Measurements from ENCODE around the gene FBXO47.
"Not testable (repeated sequence)": the region's sequence is repeated elsewhere in the genome, so short reads cannot be mapped to it uniquely, and the experiment has no call there.

DNA sequence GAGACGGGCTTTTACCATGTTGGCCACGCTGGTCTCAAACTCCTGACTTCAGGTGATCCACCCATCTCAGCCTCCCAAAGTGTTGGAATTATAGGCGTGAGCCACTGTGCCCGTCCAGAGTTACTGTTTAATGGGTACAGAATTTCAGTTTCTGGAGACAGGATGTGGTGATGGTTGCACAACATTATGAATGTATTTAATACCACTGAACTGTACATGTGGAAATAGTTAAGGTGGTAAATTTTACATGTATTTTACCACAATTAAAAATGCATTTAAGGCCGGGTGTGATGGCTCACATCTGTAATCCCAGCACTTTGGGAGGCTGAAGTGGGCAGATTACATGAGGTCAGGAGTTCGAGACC, 9.0 kb upstream of the FBXO47 start:
- TF ChIP-seq, protein P1, sequence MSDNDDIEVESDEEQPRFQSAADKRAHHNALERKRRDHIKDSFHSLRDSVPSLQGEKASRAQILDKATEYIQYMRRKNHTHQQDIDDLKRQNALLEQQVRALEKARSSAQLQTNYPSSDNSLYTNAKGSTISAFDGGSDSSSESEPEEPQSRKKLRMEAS (IDR thresholded peaks at IDR 0.05; ENCODE audit: insufficient read depth, insufficient read length) = not testable (repeated sequence)
- TF ChIP-seq, protein P2, sequence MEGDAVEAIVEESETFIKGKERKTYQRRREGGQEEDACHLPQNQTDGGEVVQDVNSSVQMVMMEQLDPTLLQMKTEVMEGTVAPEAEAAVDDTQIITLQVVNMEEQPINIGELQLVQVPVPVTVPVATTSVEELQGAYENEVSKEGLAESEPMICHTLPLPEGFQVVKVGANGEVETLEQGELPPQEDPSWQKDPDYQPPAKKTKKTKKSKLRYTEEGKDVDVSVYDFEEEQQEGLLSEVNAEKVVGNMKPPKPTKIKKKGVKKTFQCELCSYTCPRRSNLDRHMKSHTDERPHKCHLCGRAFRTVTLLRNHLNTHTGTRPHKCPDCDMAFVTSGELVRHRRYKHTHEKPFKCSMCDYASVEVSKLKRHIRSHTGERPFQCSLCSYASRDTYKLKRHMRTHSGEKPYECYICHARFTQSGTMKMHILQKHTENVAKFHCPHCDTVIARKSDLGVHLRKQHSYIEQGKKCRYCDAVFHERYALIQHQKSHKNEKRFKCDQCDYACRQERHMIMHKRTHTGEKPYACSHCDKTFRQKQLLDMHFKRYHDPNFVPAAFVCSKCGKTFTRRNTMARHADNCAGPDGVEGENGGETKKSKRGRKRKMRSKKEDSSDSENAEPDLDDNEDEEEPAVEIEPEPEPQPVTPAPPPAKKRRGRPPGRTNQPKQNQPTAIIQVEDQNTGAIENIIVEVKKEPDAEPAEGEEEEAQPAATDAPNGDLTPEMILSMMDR (IDR thresholded peaks at IDR 0.05; ENCODE audit: extremely low read depth in 1 of 2, insufficient read depth in 1 of 2, low read depth in 1 of 2, low read length in 2 of 2) = not testable (repeated sequence)
- not testable (repeated sequence) for TF ChIP-seq POLR2A (IDR thresholded peaks at IDR 0.05; ENCODE audit: low read depth, low read length); MYC (IDR thresholded peaks at IDR 0.05; ENCODE audit: low read depth, low read length); EZH2 (IDR thresholded peaks at IDR 0.05; ENCODE audit: borderline replicate concordance, low read depth, low read length, severe bottlenecking); POLR2AphosphoS5 (IDR thresholded peaks at IDR 0.05; ENCODE audit: insufficient read depth, low read depth, low read length); JUN (IDR thresholded peaks at IDR 0.05; ENCODE audit: borderline replicate concordance, insufficient read depth, insufficient read length, low read depth); GATA2 (IDR thresholded peaks at IDR 0.05; ENCODE audit: insufficient read depth, insufficient read length, low read depth, low read length); FOS (IDR thresholded peaks at IDR 0.05; ENCODE audit: borderline replicate concordance, insufficient read depth, low read length)

All from endothelial cell of umbilical vein (primary cell).